ENCODE data around the gene RASA3. TPM values are rescaled to one million over a fixed set of nuclear protein-coding genes. Genes with fewer than 3 reads are reported as not detected.

The RASA3 gene
- polyA plus RNA-seq, 3 donors, result 9.0 to 32.6 (median 16.6) TPM

GRCh38 chr13:114031631-114032030 lies 100.8 kb downstream of the RASA3 start:
- Histone ChIP-seq H3K4me2 (replicated peaks; ENCODE audit: extremely low read depth, low read length, poor library complexity, severe bottlenecking) (no peak overlapping the region), H3K27ac (ENCODE audit: low read depth in 1 of 2, low read length in 2 of 2) (no peak overlapping the region), H4K20me1 (ENCODE audit: insufficient read depth, low read length) (peaks cover 91% of the 10 kb centered on the region), H3K36me3 (replicated peaks in 1 of 2; ENCODE audit: control insufficient read depth in 1 of 2, insufficient read depth in 2 of 2, low read length in 2 of 2) (peaks cover 33 to 56% of the 10 kb centered on the region in 2 donors), H3K4me1 (ENCODE audit: control insufficient read depth in 1 of 2, insufficient read depth in 2 of 2, low read length in 2 of 2) (peaks cover 18 to 23% of the 10 kb centered on the region in 2 donors), H3K9ac (ENCODE audit: insufficient read depth, low read length, poor library complexity, severe bottlenecking) (no peak overlapping the region), H3K79me2 (ENCODE audit: insufficient read depth, low read length) (peaks cover 53% of the 10 kb centered on the region), H2AFZ (ENCODE audit: insufficient read depth, low read depth, low read length, poor library complexity, severe bottlenecking) (no peak overlapping the region), H3K9me3 (replicated peaks in 1 of 2; ENCODE audit: control insufficient read depth in 1 of 2, insufficient read depth in 1 of 2, low read length in 2 of 2) (no peaks in the 10 kb centered on the region), H3K4me3 (replicated peaks in 1 of 3; ENCODE audit: low read depth in 2 of 3, low read length in 3 of 3) (no peak overlapping the region), H3K27me3 (ENCODE audit: control insufficient read depth in 2 of 2, insufficient read depth in 2 of 2, low read length in 2 of 2) (no peaks in the 10 kb centered on the region)
- Mint-ChIP-seq H3K4me3 (no peak overlapping the region), H3K27ac (peak overlapping the region in 1 of 7 donors; percentile 72), H3K9me3 (peaks cover 0 to 8% (median 0%) of the 10 kb centered on the region in 7 donors), H3K4me1 (peaks cover 20% of the 10 kb centered on the region), H3K36me3 (peaks cover 43 to 71% of the 10 kb centered on the region in 2 donors), H3K27me3 (ENCODE audit: low read depth in 3 of 3) (no peaks in the 10 kb centered on the region)
- intact Hi-C loops (cut with micrococcal nuclease), result no loop called here
- no peak for TF ChIP-seq CTCF (IDR thresholded peaks at IDR 0.05)
- 95% methylated on average over 2 of the region's 14 CpGs for WGBS (ENCODE audit: insufficient coverage)
- DNase-seq, result no peak

GRCh38 chr13:114030666-114031610 lies 101.5 kb downstream of the RASA3 start:
- Histone ChIP-seq H3K4me2 (replicated peaks; ENCODE audit: extremely low read depth, low read length, poor library complexity, severe bottlenecking) (no peak overlapping the region), H3K9ac (ENCODE audit: insufficient read depth, low read length, poor library complexity, severe bottlenecking) (no peak overlapping the region), H3K9me3 (replicated peaks in 1 of 2; ENCODE audit: control insufficient read depth in 1 of 2, insufficient read depth in 1 of 2, low read length in 2 of 2) (no peaks in the 10 kb centered on the region), H3K27me3 (ENCODE audit: control insufficient read depth in 2 of 2, insufficient read depth in 2 of 2, low read length in 2 of 2) (no peaks in the 10 kb centered on the region), H3K36me3 (replicated peaks in 1 of 2; ENCODE audit: control insufficient read depth in 1 of 2, insufficient read depth in 2 of 2, low read length in 2 of 2) (peaks cover 40 to 63% of the 10 kb centered on the region in 2 donors), H3K79me2 (ENCODE audit: insufficient read depth, low read length) (peaks cover 52% of the 10 kb centered on the region), H4K20me1 (ENCODE audit: insufficient read depth, low read length) (peaks cover 92% of the 10 kb centered on the region), H3K4me1 (ENCODE audit: control insufficient read depth in 1 of 2, insufficient read depth in 2 of 2, low read length in 2 of 2) (peaks cover 11 to 16% of the 10 kb centered on the region in 2 donors), H3K27ac (ENCODE audit: low read depth in 1 of 2, low read length in 2 of 2) (no peak overlapping the region), H3K4me3 (replicated peaks in 1 of 3; ENCODE audit: low read depth in 2 of 3, low read length in 3 of 3) (no peak overlapping the region), H2AFZ (ENCODE audit: insufficient read depth, low read depth, low read length, poor library complexity, severe bottlenecking) (no peak overlapping the region)
- no peak for DNase-seq
- TF ChIP-seq CTCF (IDR thresholded peaks at IDR 0.05), result no peak
- Mint-ChIP-seq H3K27me3 (ENCODE audit: low read depth in 3 of 3) (no peaks in the 10 kb centered on the region), H3K36me3 (peaks cover 46 to 74% of the 10 kb centered on the region in 2 donors), H3K27ac (peak overlapping the region in 1 of 7 donors; percentile 72), H3K4me1 (peaks cover 13% of the 10 kb centered on the region), H3K9me3 (peaks cover 0 to 8% (median 0%) of the 10 kb centered on the region in 7 donors), H3K4me3 (no peak overlapping the region)
- WGBS (ENCODE audit: insufficient coverage), result 96% methylated on average over 28 of the region's 28 CpGs
- intact Hi-C loops (cut with micrococcal nuclease), result no loop called here
